Breast epithelium (tissue), 3 donors: Measurements from ENCODE around the gene GADD45A.

Source experiments
- POLR2A ChIP-seq: fragments of 450-650 bp; IDR thresholded peaks from one replicate; pipeline ENCODE4 v1.6.1; 2016; ENCODE audit warnings: antibody characterized with exemption, mild to moderate bottlenecking, moderate library complexity
- TF ChIP-seq, protein P1 (sequence below), 3 donors: fragments of 450-650 bp; IDR thresholded peaks; one replicate each; pipeline ENCODE4 v1.5.1; 2016 to 2017; ENCODE audit warnings: antibody characterized with exemption in 3 of 3, mild to moderate bottlenecking in 3 of 3, moderate library complexity in 3 of 3

DNA sequence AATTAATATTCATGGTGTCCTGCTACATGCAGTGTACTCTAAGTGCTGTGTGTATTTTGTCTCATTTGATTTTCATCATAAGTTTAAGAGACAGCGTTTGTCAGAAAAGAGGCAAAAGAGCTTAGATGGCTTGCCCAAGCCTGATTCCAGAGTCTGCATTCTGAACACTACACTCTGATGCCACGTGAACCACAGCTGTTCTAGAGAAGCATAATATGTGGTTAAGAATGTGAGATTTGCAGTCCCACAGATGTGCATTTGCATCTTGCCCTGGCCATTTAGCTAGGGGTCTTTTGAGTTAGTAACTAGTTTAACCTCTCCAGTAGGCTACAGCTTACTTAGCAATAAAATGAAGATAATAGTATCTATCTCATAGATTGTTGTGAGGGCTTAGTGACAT, 9.2 kb upstream of the GADD45A start:
- TF ChIP-seq POLR2A = no peak
- TF ChIP-seq, protein P1, sequence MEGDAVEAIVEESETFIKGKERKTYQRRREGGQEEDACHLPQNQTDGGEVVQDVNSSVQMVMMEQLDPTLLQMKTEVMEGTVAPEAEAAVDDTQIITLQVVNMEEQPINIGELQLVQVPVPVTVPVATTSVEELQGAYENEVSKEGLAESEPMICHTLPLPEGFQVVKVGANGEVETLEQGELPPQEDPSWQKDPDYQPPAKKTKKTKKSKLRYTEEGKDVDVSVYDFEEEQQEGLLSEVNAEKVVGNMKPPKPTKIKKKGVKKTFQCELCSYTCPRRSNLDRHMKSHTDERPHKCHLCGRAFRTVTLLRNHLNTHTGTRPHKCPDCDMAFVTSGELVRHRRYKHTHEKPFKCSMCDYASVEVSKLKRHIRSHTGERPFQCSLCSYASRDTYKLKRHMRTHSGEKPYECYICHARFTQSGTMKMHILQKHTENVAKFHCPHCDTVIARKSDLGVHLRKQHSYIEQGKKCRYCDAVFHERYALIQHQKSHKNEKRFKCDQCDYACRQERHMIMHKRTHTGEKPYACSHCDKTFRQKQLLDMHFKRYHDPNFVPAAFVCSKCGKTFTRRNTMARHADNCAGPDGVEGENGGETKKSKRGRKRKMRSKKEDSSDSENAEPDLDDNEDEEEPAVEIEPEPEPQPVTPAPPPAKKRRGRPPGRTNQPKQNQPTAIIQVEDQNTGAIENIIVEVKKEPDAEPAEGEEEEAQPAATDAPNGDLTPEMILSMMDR (IDR thresholded peaks at IDR 0.05) = no peak
